GM21381 (cell line): ENCODE data around the gene KRT84.
"Not testable (repeated sequence)": the region's sequence is repeated elsewhere in the genome, so short reads cannot be mapped to it uniquely, and the experiment has no call there.

Experiments
- ATAC-seq: cut with Tn5 transposase; IDR thresholded peaks from one replicate; pipeline ENCODE4 v1.9.1; 2021; ENCODE audit warnings: mild to moderate bottlenecking, moderate library complexity; ENCODE audit not compliant: unreplicated experiment

Gene KRT84

GRCh38 chr12:52413202-52413601 is 27.8 kb upstream of the KRT84 start:
- no peak for ATAC-seq

- ATAC-seq: no peak
Measured at GRCh38 chr12:52411815-52412214, 26.4 kb upstream of the KRT84 start.

DNA sequence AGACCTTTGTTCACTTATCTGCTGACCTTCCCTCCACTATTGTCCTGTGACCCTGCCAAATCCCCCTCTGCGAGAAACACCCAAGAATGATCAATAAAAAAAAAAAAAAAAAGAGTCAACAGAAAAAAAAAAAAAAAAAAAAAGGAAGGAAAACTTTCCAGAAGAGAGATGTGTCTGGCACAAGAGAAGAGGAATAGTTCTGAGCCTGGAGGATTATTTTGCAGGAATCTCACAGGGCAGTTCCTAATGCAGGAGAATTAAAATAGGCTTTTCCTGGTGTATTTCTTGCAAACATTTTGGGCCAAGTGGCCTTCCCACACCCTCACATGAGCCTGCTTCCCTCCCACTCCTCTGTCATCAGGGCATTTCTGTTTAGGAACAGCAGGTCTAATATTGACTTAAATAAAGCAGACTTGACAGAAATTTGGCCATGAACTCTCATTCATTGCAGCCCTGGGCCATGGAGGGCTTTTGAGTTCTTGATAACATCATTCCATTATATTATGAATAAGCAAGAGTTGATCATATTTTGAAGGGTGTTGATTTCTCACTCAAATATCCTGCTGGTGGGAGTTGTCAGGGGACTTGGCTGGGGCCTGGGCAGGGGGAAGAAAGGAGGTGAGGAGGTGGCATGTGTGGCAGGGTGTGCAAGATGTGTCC is 25.3 kb upstream of the KRT84 start:
- ATAC-seq: not testable (repeated sequence)

- ATAC-seq: no peak
Measured at GRCh38 chr12:52407918-52408317, 22.5 kb upstream of the KRT84 start.

GRCh38 chr12:52405922-52406385 is 20.5 kb upstream of the KRT84 start, which contains the start of gene KRT82:
Gene KRT82 (minus strand): TSS chr12:52406335. CDS start chr12:52406277, 58 bp downstream.
- ATAC-seq: no peak

GRCh38 chr12:52404951-52405350 is 19.5 kb upstream of the KRT84 start:
- ATAC-seq: no peak

GRCh38 chr12:52403561-52403960 is 18.1 kb upstream of the KRT84 start:
- ATAC-seq: no peak

DNA sequence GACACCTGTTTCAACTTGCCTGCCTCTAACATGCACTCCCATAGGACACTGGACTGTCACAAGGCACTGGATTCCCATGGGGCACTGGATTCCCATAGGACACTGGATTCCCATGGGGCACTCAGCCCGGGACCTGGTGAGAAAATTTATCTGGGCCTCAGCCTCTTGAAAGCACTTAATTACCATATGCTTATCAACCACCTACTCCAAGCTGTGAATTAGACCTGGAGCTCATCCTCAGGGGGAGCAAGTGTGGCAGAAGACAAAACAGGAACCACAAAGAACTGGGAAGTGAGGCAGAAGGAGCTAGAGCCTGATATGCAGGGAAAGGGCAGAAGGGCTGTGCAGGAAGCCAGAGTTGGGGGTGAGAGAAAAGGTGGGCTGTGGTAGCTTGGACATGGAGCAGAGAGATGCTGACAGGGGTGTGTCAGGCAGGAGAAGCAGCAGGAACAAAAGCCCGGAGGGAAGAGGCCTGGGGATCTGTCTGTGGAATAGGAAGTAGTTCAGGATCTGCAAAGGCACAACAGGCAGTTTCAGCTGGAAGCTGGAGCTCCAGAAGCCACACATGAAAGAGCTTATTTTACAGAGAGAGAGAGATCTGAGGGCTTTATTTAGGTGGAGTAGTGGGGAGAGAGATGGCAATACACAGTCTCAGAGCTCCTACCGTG is 17.6 kb upstream of the KRT84 start:
- no peak for ATAC-seq

- no peak for ATAC-seq
Measured at GRCh38 chr12:52402377-52402776, 16.9 kb upstream of the KRT84 start.

- ATAC-seq: no peak
Measured at GRCh38 chr12:52401926-52402325, 16.5 kb upstream of the KRT84 start.

GRCh38 chr12:52401526-52401925 is 16.1 kb upstream of the KRT84 start:
- no peak for ATAC-seq

GRCh38 chr12:52400906-52401305 is 15.5 kb upstream of the KRT84 start:
- no peak for ATAC-seq

- no peak for ATAC-seq
Measured at GRCh38 chr12:52399756-52400155, 14.3 kb upstream of the KRT84 start.

DNA sequence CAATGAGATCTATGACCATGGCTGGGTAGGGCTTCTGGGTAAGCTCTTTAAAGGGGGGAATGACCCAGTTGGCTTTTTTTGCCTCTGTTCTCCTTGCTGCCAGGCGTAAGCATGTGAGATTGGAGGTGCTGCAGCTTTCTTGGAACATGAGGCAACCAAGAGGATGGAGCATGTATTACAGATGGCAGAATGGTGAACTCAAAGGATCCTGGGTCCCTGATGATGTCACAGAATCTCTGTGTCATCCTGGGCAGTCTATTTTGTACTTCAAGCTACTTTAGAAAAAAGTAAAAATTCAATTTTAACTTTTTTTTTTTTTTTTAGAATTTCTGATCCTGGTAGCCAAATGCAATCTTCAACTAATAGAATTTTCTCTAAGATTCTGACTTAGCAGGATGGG is 12.7 kb upstream of the KRT84 start:
- no peak for ATAC-seq

GRCh38 chr12:52396656-52397055 is 11.2 kb upstream of the KRT84 start:
- ATAC-seq: no peak

DNA sequence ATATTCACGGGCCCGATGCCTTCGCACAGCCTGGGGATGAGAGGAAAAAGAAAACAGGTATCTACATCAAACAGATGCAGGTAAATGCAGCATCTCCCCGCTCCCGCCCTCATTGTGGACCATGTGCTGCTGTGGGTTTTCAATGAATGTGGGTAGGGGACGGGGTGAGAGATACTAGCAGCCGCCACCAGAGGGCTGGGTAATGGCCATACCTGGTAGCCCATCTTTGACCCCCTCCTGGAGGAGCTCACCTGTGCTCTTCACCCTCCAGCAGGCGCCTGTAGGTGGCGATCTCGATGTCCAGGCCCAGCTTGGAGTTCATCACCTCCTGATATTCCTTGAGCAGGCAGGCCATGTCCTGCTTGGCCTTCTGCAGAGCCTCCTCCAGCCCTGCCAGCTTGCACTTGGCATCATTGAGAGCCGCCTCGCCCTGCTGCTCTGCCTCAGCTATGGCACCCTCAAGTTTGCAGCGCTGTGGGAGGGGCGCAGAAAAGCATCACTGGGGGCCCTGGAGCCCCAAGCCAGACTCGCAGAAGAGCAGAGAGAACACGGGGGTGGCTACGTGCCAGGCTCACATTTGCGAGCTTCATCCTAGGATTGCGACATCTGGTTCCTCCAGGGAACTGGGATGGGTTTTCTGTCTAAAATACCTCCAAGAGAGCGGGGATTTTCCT is 10.4 kb upstream of the KRT84 start:
- no peak for ATAC-seq

DNA sequence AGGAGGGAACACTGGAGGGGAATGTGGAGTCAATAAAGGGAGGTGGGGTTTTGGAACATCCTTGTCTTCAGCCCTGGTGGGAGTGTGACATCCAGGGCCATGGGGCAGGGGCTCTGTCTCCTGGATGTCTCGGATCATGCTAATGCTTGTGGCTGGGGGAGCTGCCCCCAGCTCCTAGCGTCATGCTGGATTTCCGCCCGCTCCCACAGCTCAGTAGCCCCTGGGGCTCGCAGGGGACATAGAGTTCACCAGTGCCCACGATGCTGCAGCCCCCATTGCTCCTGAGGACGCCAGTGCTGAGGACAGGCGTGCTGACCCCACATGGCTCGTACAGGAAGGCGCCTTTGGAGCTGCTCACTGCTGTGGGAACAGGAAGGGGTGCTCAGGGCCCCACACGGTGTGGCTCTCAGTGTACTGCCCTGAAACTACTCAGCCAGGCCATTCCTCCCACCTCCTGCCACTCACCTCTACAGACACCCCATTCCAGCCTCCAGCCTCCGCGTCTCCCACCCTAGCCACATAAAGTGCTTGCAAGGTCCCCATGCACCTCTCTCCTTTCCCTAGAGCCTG is 9.5 kb upstream of the KRT84 start:
- ATAC-seq: no peak

- no peak for ATAC-seq
Measured at GRCh38 chr12:52392465-52393007, 7.1 kb upstream of the KRT84 start.

DNA sequence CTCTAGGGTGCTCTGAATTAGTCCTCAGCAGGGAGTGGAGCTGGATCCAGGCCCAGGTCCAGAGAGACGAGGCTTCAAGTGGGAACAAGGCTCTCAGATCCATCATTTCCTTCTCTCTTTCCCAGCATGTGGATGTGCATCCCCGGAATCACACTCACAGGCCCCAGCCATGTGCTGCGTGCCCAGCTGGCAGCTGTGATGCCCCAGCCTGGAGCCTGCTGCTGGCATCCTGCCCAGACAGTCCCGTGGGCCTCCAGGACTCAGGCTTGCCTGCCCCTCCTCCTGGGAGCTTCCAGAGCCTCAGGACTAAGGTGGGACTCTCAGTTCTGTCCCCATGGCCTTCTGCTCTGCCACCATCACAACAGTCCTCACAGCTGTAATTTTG is 6.2 kb upstream of the KRT84 start:
- ATAC-seq: no peak

DNA sequence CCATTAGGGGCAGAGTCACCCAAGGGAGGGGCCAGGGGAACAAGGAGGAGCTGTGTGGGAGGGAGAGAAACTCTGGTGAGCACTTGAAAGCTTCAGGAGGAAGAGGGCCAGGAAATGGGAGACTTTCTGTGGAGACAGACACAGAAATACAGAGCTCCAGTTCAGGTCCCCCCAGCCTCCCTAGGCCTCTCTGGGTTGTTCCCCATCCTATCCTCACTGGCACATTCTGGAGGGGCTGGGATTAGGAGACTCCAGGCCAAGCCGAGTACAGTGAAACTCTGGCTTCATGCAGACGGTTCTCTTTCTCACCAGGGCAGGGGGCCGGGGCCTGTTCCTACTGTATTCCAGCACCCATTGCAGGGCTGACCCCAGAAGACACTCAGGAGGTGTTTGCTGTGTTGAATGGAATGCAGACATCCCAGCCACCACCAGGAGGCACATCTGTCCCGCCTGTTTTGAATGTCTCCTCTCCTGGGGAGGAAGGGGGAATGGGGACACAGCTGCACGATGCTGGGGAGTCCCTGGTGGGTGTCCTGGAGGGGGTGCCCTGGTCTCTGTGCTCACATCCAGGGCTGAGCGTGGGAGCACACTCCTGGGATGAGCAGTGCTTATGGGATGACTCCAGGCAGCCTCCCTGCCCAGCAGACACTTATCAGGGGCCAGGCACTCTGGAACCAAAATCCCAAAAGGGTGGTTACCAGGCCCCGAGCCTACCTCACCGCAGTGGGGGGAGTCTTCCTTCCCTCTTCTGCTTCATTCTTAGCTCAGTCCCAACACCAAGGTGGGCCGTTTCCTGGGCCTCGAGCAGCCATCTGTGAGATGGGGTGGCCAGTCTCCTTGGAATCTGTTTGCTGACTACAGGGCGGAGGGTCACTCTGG is 5.5 kb upstream of the KRT84 start:
- ATAC-seq: no peak
